ENCODE data around the gene C4B. TPM values are rescaled to one million over a fixed set of nuclear protein-coding genes. Genes with fewer than 3 reads are reported as not detected.

Gene C4B
- polyA plus RNA-seq, 1 donor from 2014 or later = not detected

DNA sequence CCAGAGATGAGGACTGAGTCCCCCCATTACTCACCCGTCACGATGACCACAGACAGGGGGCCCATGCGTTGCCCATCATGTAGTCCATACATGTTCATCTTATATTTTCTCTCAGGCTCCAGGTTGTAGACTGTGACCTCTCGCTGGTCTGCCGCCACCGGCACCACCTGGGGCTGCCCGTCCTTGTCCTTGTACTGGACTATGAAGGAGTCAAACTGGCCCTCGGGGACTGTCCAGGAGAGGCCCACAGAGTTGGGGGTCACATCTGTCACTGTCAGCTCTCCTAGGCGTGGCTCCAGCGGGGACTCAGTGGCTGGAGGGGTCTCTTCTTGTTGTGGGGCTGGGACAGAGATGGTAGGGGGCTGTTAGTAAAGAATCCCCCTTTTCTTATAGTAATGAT, 59.0 kb downstream of the C4B start:
- no peaks in the 10 kb centered on the region for H3K4me1 Mint-ChIP-seq
- H3K9me3 Mint-ChIP-seq = no peaks in the 10 kb centered on the region
- H3K4me3 Mint-ChIP-seq = no peak overlapping the region
- peaks cover 9% of the 10 kb centered on the region for H3K27me3 Mint-ChIP-seq
- H3K27ac Mint-ChIP-seq = no peak overlapping the region
- H3K36me3 Mint-ChIP-seq = peaks cover 9% of the 10 kb centered on the region

DNA sequence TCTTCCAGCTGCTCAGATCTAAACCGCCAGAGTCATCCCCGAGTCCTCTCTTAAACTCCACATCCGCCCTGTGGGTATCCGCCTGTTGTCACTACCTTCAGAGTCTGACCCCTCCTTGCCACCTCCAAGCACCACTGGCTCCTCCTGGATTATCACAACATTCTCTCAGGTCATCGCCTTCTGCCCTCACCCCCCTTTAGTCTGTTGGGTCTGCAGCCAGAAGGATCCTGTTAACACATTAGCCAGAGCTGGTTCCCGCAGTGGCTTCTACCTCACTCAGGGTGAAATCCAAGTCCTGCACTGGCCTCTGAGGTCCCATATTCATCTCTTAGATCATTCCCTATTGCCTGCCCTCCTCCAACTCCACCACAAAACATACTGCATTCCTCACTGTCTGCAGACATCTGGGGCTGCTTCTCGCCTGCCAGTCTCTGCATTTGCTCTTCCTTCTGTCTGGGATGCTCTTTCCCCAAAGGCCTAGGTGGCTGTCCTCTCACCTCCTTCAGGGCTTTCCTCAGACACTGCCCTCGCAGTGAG, 60.5 kb downstream of the C4B start:
- H3K27ac Mint-ChIP-seq = no peak overlapping the region

DNA sequence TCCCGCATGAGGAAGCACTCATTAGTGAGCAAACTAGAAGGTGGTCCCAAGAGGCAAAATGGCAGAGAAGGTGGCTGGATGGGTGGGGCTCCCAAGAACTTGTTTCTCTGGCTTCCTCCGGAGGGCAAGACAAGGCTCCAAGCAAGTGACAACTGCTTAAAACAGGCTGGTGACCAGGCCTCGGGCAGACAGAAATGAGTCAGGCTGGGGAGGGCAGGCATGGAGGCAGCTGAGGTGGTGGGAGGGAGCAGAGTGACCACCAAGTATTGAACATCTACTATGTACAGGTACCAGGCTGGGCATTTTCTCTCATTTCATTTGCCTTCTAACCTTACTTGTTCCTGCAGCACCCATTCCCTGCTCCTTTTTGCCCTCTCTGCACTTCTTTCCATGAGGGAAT, 61.2 kb downstream of the C4B start:
- H3K36me3 Mint-ChIP-seq = peaks cover 9% of the 10 kb centered on the region
- H3K9me3 Mint-ChIP-seq = no peaks in the 10 kb centered on the region
- H3K27me3 Mint-ChIP-seq = peaks cover 9% of the 10 kb centered on the region
- H3K4me1 Mint-ChIP-seq = no peaks in the 10 kb centered on the region
- peak overlapping the region in 1 of 4 donors; percentile 66 for H3K4me3 Mint-ChIP-seq
- H3K27ac Mint-ChIP-seq = no peak overlapping the region

More for the DNA sequence above, 60.5 kb downstream of the C4B start:
- Mint-ChIP-seq H3K4me1 (no peaks in the 10 kb centered on the region), H3K4me3 (no peak overlapping the region), H3K36me3 (peaks cover 9% of the 10 kb centered on the region), H3K9me3 (no peaks in the 10 kb centered on the region), H3K27me3 (peaks cover 6% of the 10 kb centered on the region)

DNA sequence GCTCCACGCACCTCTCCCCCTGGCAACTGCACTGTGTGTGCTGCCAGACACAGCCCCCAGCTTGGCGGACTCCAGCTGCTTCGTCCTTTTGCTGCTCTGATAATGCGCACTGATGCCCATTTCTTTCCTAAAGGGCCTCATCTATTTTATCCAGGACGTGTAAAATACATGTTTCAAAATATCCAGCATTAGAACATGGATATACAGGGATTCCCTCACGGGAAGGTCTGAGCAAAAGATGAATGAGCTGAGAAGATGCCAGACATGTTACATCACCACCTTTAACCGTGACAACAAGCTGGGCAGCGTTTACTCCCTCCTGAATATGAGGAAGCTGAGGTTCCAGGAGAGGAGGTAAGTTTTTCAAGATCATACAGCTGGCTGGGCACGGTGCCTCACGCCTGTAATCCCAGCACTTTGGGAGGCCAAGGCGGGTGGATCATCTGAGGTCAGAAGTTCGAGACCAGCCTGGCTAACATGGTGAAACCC, 61.8 kb downstream of the C4B start:
- Mint-ChIP-seq H3K36me3 (peaks cover 8% of the 10 kb centered on the region), H3K9me3 (no peaks in the 10 kb centered on the region), H3K4me3 (peak overlapping the region in 1 of 4 donors; percentile 66), H3K27me3 (peaks cover 12% of the 10 kb centered on the region), H3K27ac (no peak overlapping the region), H3K4me1 (no peaks in the 10 kb centered on the region)

DNA sequence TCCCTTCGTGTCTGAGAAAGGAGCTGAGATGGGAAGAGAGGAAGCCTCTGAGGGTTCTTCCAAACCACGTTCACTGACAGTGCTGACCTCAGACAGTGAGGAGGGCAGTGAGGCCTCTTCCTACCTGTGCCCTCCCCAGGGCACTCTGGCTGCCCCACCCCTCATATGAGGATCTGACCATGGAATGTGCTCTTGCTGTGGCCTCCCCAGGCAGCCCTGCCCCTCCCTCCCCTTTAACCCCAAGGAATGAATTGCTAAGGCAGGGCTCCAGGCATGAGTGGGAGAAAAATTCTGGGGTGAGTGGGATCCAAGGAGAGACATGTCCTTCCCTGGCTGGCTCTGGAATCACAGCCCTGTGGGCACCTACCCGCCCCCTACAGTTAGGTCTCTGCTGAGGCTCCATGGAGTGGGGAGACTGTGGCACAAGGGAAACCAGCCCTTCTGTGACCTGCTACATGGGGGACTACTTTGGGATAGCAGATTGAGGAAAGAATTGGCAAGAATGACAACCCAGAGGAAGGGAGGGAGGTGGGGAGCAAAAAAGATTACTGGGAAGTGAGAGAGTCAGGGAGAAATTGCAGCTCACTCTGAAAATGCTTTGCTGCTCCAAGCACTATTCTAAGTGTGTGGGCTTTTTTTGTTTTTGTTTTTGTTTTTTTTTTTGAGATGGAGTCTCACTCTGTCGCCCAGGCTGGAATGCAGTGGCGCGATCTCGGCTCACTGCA, 65.1 kb downstream of the C4B start:
- peaks cover 0 to 2% (median 0%) of the 10 kb centered on the region in 3 donors for H3K9me3 Mint-ChIP-seq
- no peak overlapping the region for H3K4me3 Mint-ChIP-seq
- no peak overlapping the region for H3K27ac Mint-ChIP-seq
- peaks cover 26% of the 10 kb centered on the region for H3K27me3 Mint-ChIP-seq
- peaks cover 2% of the 10 kb centered on the region for H3K36me3 Mint-ChIP-seq
- no peaks in the 10 kb centered on the region for H3K4me1 Mint-ChIP-seq

DNA sequence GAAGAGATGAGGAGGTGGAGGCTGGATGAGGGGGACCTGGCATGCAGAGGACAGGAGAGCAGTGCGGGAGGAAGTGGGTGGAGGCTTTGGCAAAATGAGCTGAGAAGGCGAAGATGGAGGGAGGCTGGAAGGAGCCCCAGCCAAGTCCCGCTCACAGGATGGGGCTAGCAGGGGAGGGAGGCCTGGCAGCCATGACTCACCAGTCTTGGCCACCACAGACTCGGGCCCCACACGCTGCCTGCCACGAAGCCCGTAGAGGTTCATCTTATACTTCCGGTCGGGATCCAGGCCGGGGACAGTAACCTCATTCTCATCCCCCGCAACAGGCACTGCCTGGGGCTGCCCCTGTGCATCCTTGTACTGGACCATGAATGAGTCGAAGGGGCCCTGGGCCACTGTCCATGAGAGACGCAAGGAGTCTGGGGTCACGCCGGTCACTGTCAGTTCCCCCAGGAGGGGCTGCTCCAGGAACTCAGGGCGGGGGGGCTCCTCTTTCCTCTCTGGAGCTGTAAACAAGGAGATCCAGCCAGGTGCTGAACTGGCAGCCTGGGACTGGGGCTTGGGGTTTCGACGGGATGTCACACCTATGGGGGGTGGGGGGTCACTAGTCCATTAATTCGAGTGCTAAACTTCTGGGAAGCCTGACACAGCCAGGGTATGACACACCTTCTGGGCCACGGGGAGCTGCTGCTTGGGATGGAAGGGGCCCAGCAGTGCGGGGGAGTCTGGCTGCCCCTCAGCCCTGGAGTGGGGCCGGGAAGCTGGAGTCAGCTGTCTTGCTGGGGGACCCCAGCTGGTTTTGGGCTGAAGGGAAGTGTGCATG, 66.8 kb downstream of the C4B start:
- Mint-ChIP-seq H3K9me3 (peaks cover 0 to 2% (median 0%) of the 10 kb centered on the region in 3 donors), H3K36me3 (peaks cover 2% of the 10 kb centered on the region), H3K4me3 (no peak overlapping the region), H3K27me3 (peaks cover 38% of the 10 kb centered on the region), H3K27ac (no peak overlapping the region), H3K4me1 (peaks cover 0 to 2% (median 0%) of the 10 kb centered on the region in 3 donors)

DNA sequence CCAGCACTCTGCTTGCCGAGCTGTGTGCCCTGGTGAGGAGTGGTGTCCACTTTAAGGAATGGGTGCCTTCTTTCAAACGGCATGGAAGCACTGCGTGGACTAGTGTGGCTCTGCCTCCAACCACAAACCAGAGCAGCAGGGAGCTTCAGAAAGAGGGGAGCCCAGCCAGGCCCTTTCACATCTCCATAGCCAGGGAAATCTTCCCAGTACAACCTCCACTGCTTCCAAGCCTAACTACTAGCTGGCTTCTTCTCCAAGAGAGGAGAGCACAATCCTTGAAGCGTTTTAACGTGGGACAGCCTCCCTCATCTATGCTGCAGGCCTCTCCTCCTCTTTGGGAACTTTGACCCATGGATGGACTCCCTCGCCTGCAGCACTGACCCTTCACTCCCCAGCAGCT, 67.9 kb downstream of the C4B start:
- Mint-ChIP-seq H3K4me1 (peaks cover 0 to 2% (median 0%) of the 10 kb centered on the region in 3 donors), H3K36me3 (peaks cover 2% of the 10 kb centered on the region), H3K9me3 (peaks cover 0 to 2% (median 0%) of the 10 kb centered on the region in 3 donors), H3K27me3 (peaks cover 45% of the 10 kb centered on the region), H3K27ac (no peak overlapping the region), H3K4me3 (no peak overlapping the region)

DNA sequence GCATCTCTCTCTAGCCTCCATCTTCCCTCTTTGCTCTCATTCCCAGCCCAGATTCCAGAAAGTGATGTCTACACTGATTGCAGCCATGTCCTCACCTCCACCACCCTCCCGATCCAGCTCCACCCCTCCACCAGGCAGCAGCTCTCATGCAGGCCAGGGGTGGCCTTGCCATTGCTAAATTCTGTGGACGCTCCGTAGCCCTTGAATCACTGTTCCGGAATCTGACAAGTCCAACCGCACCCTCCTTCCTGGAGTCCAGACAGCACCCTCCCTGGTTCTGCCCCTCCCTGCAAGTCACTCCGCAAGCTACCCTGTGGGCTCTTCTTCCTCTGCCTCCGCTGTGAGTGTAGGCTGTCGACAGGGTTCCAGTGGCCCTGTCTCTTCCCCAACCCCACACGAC, 68.3 kb downstream of the C4B start:
- Mint-ChIP-seq H3K27me3 (peaks cover 45% of the 10 kb centered on the region), H3K36me3 (peaks cover 1% of the 10 kb centered on the region), H3K9me3 (peaks cover 0 to 2% (median 0%) of the 10 kb centered on the region in 3 donors), H3K27ac (no peak overlapping the region), H3K4me1 (peaks cover 0 to 2% (median 0%) of the 10 kb centered on the region in 3 donors), H3K4me3 (no peak overlapping the region)

DNA sequence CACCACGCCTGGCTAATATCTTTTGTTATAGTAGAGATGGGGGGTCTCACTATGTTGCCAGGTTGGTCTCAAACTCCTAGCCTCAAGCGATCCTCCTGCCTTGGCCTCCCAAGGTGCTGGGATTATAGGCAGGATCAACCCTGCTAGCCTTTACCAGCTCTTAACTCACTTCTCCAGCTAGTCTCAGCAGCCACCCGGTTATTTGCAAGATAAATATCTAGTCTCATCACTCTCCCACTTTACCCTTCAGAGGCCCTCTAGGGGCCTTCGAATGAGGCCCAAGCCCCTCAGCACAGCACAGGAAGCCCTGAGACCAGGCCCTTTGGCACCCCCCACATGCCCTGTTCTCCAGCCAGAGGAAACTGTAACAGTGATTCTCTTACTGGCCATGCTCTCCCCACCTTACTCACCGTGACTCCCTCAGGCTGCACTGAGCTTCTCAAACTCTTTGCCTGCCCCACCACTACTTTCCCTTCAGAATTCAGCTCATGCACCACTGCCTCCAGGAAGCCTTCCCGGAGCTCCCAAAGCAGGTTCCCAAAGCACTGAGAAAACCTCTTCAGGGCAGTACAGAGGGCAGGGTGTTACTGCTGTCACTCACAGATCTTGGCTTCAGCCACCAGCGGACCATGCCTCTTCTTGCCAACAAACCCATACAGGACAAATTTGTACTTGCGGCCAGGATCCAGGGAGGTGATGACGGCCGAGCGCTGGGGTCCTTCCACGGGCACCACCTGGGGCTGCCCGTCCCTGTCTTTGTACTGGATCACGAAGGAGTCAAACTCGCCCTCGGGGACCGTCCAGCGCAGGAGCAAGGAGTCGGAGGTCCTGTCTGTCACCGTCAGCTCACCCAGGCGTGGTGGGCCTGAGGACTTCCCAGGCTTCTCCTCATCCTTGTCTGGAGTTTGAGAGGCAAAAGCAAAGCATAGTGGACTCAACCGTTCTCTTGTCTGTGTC, 69.5 kb downstream of the C4B start:
- Mint-ChIP-seq H3K4me1 (peaks cover 0 to 2% (median 0%) of the 10 kb centered on the region in 3 donors), H3K4me3 (no peak overlapping the region), H3K9me3 (peaks cover 0 to 2% (median 0%) of the 10 kb centered on the region in 3 donors), H3K27me3 (peaks cover 45% of the 10 kb centered on the region), H3K27ac (peak overlapping the region in 1 of 3 donors; percentile 59), H3K36me3 (peaks cover 1% of the 10 kb centered on the region)

DNA sequence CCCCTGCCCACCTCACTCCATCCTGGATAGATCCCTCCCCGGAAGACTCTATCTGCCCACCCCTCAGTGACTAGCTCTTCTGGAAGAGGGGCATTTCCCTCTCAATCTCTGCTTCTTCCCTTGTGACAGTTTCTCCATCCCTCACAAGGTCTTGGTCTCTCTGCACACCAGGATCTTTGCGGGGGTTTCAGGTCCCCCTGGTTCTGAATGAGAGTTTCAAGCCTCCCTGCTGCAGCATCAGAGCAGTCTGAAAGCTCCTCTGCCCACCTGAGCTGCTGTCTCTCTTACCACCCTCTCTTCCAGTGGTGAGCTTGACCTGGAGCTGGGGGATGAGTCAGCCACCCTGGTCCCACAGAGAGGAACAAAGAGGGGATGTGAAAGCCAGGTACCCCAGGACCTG, 70.2 kb downstream of the C4B start:
- Mint-ChIP-seq H3K27me3 (peaks cover 45% of the 10 kb centered on the region), H3K36me3 (peaks cover 1% of the 10 kb centered on the region), H3K9me3 (peaks cover 0 to 2% (median 0%) of the 10 kb centered on the region in 3 donors), H3K27ac (no peak overlapping the region), H3K4me3 (no peak overlapping the region), H3K4me1 (peaks cover 0 to 2% (median 0%) of the 10 kb centered on the region in 3 donors)

Other genes with a start within 250 kb of the C4B start
- gene VWA7, start 237.5 kb upstream of the C4B start, polyA plus RNA-seq = 2.6 TPM
- gene VARS1, start 219.0 kb upstream of the C4B start, polyA plus RNA-seq = 83.0 TPM
- 100 TPM for gene LSM2, start 207.8 kb upstream of the C4B start, polyA plus RNA-seq
- 1.2 TPM for gene HSPA1L, start 199.5 kb upstream of the C4B start, polyA plus RNA-seq
- gene HSPA1A, start 199.3 kb upstream of the C4B start, polyA plus RNA-seq = 49.5 TPM
- gene HSPA1B, start 187.1 kb upstream of the C4B start, polyA plus RNA-seq = 5.7 TPM
- 25.0 TPM for gene NEU1, start 152.0 kb upstream of the C4B start, polyA plus RNA-seq
- not detected for gene SLC44A4, start 135.8 kb upstream of the C4B start, polyA plus RNA-seq
- 49.3 TPM for gene EHMT2, start 117.1 kb upstream of the C4B start, polyA plus RNA-seq
- gene ZBTB12, start 112.7 kb upstream of the C4B start, polyA plus RNA-seq = not detected
- gene C2, start 87.1 kb upstream of the C4B start, polyA plus RNA-seq = not detected
- gene CFB, start 68.7 kb upstream of the C4B start, polyA plus RNA-seq = not detected
- gene NELFE, start 55.8 kb upstream of the C4B start, polyA plus RNA-seq = 51.3 TPM
- gene SKIC2, start 55.6 kb upstream of the C4B start, polyA plus RNA-seq = 12.7 TPM
- gene DXO, start 42.7 kb upstream of the C4B start, polyA plus RNA-seq = 16.2 TPM
- gene C4A, start 32.7 kb upstream of the C4B start, polyA plus RNA-seq = 0.23 TPM
- gene CYP21A2, start 23.6 kb downstream of the C4B start, polyA plus RNA-seq = not detected
- 0.21 TPM for gene TNXB, start 94.5 kb downstream of the C4B start, polyA plus RNA-seq
- 25.5 TPM for gene ATF6B, start 113.5 kb downstream of the C4B start, polyA plus RNA-seq
- 4.1 TPM for gene FKBPL, start 115.5 kb downstream of the C4B start, polyA plus RNA-seq
- gene PRRT1, start 137.1 kb downstream of the C4B start, polyA plus RNA-seq = not detected
- gene PPT2, start 139.3 kb downstream of the C4B start, polyA plus RNA-seq = 1.5 TPM
- not detected for gene EGFL8, start 149.8 kb downstream of the C4B start, polyA plus RNA-seq
- gene AGPAT1, start 161.3 kb downstream of the C4B start, polyA plus RNA-seq = 17.2 TPM
- gene RNF5, start 163.6 kb downstream of the C4B start, polyA plus RNA-seq = 88.8 TPM
- 0.58 TPM for gene AGER, start 169.5 kb downstream of the C4B start, polyA plus RNA-seq
- gene PBX2, start 175.4 kb downstream of the C4B start, polyA plus RNA-seq = 3.3 TPM
- gene GPSM3, start 177.8 kb downstream of the C4B start, polyA plus RNA-seq = 156 TPM
- 4.9 TPM for gene NOTCH4, start 209.3 kb downstream of the C4B start, polyA plus RNA-seq